Cardiac muscle cell (in vitro differentiated cells and primary cell): ENCODE data around the gene FOXJ3. TPM values are rescaled to one million over a fixed set of nuclear protein-coding genes. Genes with fewer than 3 reads are reported as not detected.

ENCODE experiments used
- DNase-seq, 2 donors: peaks; one replicate each; pipeline versions ENCODE4 v3.0.0 to v3.0.0-alpha.2; 2010 to 2017; ENCODE audit warnings: low read depth in 1 of 2, low spot score in 1 of 2
- H3K27ac ChIP-seq: fragments of 200-600 bp; sonication (generic); 2 replicates; pipeline ENCODE4 v1.5.1; 2016
- H3K27me3 ChIP-seq: fragments of 200-600 bp; sonication (generic); 2 replicates; pipeline ENCODE4 v1.6.0; 2016; ENCODE audit warnings: control low read depth
- H3K36me3 ChIP-seq: fragments of 200-600 bp; sonication (generic); 2 replicates; pipeline ENCODE4 v1.5.1; 2016; ENCODE audit warnings: control low read depth
- H3K4me1 ChIP-seq: fragments of 200-600 bp; sonication (generic); 2 replicates; pipeline ENCODE4 v1.8.1; 2017; ENCODE audit warnings: low read depth, mild to moderate bottlenecking, mixed run types
- H3K4me3 ChIP-seq: fragments of 200-600 bp; sonication (generic); 2 replicates; pipeline ENCODE4 v1.5.1; 2016; ENCODE audit warnings: mild to moderate bottlenecking
- H3K9me3 ChIP-seq: fragments of 200-600 bp; sonication (generic); 2 replicates; pipeline ENCODE4 v1.5.1; 2017; ENCODE audit warnings: low read depth, mild to moderate bottlenecking, control low read depth
- CTCF ChIP-seq: IDR thresholded peaks from 2 replicates; pipeline ENCODE4 v1.5.1; 2012; ENCODE audit warnings: low read depth, mild to moderate bottlenecking, low read length
- polyA plus RNA-seq: library from polyadenylated mRNA; unstranded; fragments of >200 nt; fragmentation: Nextera tagmentation; extraction: Ambion mirVana; gene quantifications from 2 replicates; pipeline ENCODE4 v1.2.1, GENCODE V29; 2016
- total RNA-seq: library from RNA; depleted of rRNA; stranded (reverse); fragments of >200 nt; gene quantifications from 2 replicates; pipeline ENCODE4 v1.2.3, GENCODE V29; 2016

Gene FOXJ3
- total and polyA plus RNA-seq, 2 experiments from 2014 or later, result 25.4 to 54.1 TPM

GRCh38 chr1:42168391-42168670 is 166.7 kb downstream of the FOXJ3 start:
- no peaks in the 10 kb centered on the region for H3K27me3 ChIP-seq
- no peak for DNase-seq
- no peak overlapping the region for H3K27ac ChIP-seq
- no peaks in the 10 kb centered on the region for H3K9me3 ChIP-seq
- H3K36me3 ChIP-seq, result no peaks in the 10 kb centered on the region
- no peak overlapping the region for H3K4me3 ChIP-seq
- no peak for TF ChIP-seq CTCF
- peaks cover 10% of the 10 kb centered on the region for H3K4me1 ChIP-seq

DNA sequence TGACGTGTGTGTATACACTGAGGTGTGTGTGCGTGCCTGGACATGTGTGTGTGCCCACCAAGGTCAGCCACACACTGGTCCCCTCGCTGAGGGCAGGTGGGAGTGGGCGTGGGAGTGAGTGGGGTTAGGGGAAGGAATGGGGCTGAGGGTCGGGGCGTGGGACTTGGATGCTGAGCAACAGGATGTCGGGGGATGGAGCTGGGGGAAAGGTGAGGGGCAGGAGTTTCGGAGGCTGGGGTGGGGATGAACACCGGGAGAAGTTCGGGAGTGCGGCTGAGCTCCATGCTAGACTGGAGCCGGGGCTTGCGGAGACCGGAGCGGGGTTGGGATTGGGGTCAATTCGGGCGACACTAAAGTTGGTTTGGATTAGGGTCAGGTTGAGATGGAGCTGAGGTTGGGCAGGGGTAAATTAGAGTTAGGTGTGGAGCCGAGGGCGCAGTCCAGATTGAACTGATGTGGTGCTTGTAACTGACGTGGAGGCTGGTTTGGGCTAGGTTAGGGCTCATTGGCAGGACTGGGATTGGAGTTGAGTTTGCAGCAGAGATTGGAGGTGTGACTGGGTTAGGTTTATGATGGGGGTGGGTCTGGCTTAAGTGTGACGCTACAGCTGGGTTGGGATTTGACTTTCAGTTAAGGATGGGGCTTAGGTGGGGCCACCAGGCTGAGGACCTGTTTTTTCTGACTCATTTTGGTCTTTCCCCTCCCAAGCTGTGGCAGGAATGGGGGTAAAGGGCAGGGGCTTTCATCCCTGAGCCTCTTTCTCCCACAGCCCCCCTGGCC is 167.2 kb downstream of the FOXJ3 start:
- Histone ChIP-seq H3K4me1 (peaks cover 7% of the 10 kb centered on the region), H3K36me3 (no peaks in the 10 kb centered on the region), H3K9me3 (no peaks in the 10 kb centered on the region), H3K4me3 (no peak overlapping the region), H3K27me3 (no peaks in the 10 kb centered on the region), H3K27ac (no peak overlapping the region)
- TF ChIP-seq CTCF, result no peak
- no peak for DNase-seq

DNA sequence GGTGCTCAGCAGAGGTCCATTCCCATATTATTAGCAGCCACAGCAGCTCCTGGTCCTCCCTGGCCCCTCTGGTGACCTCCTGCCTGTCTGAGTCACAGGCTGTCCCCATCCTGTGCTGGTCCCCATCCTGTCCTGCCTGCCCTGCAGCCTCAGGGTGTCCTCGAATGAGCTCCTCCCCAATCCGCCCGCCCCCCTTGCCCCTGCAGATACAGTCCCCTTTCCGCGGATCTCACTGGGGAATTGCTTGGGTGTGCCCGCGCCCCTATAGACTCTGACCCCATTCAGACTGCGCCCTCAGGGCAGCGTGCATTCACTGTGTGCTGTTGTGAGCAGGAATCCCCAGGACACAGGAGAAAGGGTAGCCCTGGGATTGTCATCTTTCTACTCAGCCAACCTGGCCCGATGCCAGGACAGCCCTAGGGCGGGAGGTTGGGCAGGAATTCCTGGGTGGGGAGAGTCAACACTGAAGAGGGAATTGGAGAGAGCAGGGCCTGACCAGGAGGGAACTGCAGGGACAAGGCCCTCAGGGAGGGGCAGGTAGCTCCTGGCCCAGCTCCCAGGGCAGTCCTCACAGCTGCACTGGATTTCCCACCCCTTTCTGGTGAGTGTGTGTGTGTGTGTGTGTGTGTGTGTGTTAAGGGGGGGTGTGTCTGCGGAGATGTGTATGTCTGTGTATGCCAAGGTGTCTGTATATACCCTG is 169.4 kb downstream of the FOXJ3 start:
- Histone ChIP-seq H3K36me3 (no peaks in the 10 kb centered on the region), H3K27me3 (no peaks in the 10 kb centered on the region), H3K9me3 (no peaks in the 10 kb centered on the region), H3K4me3 (no peak overlapping the region), H3K4me1 (peaks cover 7% of the 10 kb centered on the region), H3K27ac (no peak overlapping the region)
- no peak for TF ChIP-seq CTCF
- DNase-seq, result peak; percentile 38 to 74

DNA sequence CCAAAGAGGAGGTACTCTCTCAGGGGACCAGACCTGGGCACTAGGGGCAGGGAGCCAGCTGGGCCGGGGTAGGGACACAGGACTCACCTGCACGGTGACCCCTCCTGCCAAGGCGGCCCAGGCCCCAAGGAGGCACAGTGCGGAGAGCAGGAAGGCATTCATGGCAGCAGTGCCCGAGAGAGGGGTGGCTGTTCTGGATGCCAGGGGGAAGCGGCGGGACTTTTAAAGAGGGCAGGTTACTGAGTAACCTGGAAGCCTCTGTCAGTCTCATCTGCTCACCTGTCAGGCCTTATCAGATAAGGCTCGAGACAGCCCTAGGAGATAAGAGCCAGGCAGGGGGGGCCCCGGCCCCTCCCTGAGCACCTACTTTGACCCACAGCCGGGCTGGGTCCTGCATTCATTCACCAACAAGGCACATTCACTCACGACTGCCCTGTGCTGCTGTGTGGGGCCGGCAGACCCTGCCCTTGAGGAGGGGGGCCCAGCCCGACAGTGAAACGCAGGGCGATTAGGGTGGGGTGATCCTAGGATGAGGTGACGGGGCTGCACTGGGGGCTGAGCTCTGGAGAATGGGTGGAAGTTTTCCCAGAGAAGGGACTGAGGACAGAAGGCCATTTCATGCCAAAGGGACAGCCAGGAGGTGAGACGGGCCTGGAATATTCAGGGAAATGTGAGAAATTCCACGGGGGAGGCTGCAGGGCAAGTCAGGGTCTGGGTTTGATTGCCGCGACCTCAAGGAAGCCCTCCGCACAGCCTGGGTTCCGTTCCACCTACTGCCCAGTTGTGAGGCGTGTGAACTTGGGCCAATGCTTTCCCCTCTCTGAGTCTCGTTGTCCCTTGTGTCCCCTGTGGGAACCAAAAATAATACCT is 170.2 kb downstream of the FOXJ3 start, which contains the start of gene GUCA2A:
GUCA2A (minus strand) TSS at position 195 of the 870 bp plus-strand sequence; CDS start at position 162, 33 bp downstream.
- no peak for TF ChIP-seq CTCF
- H3K9me3 ChIP-seq, result no peaks in the 10 kb centered on the region

DNA sequence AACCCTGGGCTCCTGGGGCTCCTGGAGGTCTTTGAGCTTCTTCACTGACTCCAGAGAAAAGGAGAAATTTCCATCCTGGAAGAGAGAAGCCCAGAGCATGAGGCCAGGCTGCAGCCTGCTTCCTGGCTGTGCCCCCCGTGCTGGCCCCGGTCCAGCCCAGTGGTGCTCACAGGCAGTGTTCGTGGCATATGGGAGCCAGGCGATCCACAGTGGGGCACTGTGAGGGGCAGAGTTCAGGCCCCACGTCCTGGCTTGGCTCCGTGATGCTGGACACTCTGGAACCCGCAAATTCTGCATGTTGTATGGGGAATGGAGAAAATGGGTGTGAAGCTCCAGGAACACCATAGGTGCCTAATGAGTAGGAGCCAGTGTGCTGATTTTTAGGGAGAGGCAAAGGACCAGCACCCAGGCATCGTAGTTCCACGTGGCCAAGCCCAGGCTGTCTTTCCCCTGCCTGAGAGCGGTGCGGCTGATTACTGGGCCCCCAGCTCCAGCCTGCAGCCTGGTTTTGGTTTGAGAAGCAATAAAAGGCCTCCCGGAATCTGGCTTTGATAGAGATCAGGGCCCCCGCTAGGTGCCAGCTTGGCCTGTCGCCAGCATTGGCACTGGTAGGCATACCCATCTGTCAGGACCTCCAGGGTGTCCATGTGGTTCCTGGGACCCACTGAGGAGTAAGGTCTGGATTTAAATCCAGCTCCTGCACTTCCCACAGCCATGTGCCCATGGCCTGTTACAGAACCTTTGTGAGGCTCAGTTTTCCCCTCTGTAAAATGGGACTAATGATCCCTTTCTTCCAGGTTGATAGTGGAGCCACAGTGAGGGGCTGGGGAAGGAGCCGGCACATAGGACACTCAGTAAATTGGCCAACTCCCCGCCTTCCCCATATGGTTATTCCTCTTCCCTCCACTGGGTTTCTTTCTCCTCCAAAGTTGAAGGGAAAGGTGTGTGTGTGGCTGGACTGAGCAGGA is 171.2 kb downstream of the FOXJ3 start:
- Histone ChIP-seq H3K4me1 (peaks cover 7% of the 10 kb centered on the region), H3K4me3 (no peak overlapping the region), H3K9me3 (no peaks in the 10 kb centered on the region), H3K27me3 (no peaks in the 10 kb centered on the region), H3K27ac (no peak overlapping the region), H3K36me3 (no peaks in the 10 kb centered on the region)
- no peak for TF ChIP-seq CTCF
- no peak for DNase-seq

More for the DNA sequence above, 170.2 kb downstream of the FOXJ3 start, which contains the start of gene GUCA2A:
- Histone ChIP-seq H3K27me3 (no peaks in the 10 kb centered on the region), H3K4me3 (no peak within 1 kb of the TSS), H3K4me1 (peaks cover 7% of the 10 kb centered on the region), H3K36me3 (no peaks in the 10 kb centered on the region), H3K27ac (no peak within 1 kb of the TSS)
- no peak for DNase-seq
